Glomerular endothelial cell (primary cell): ENCODE measurements around the gene TPD52L2. TPM values are rescaled to one million over a fixed set of nuclear protein-coding genes. Genes with fewer than 3 reads are reported as not detected.

Experiments
- DNase-seq: peaks from one replicate; pipeline ENCODE4 v3.0.0-alpha.2; 2011; ENCODE audit warnings: low read depth, low spot score; ENCODE audit errors: extremely low read depth
- total RNA-seq: library from RNA; depleted of rRNA; stranded (reverse); fragments of >200 nt; gene quantifications from 2 replicates; pipeline ENCODE4 v1.2.3, GENCODE V29; 2015

The TPD52L2 gene
- total RNA-seq, 1 donor from 2014 or later, result 189 TPM

GRCh38 chr20:63930971-63931553 lies 66.0 kb downstream of the TPD52L2 start:
- DNase-seq, result no peak

- no peak for DNase-seq
Observed at GRCh38 chr20:63931735-63932134, 66.7 kb downstream of the TPD52L2 start.

DNA sequence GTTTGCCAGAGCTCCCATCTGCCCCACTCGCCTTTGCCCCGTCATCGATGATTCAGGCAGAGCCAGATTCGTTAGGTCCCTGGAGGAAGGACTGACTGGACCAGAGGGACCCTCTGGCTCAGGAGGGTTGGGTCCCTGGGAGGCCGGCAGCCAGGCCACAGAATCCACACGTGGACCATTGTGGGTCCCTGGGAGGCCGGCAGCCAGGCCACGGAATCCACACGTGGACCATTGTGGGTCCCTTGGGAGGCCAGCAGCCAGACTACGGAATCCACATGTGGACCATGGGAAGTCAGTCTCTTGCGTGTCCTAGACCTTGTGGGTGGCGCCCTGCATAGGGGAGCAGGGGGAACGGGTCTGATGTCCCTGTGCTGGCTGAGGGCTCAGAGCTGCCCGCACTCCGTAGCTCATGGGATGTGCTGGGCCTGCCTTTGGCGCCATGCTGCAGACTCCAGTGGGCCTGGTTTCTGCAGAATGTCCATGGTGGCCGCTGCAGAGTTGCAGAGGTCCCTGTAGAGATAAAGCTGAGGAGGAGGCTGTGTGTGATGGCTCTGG lies 67.6 kb downstream of the TPD52L2 start:
- DNase-seq, result no peak

GRCh38 chr20:63933646-63934045 lies 68.6 kb downstream of the TPD52L2 start:
- DNase-seq, result no peak

DNA sequence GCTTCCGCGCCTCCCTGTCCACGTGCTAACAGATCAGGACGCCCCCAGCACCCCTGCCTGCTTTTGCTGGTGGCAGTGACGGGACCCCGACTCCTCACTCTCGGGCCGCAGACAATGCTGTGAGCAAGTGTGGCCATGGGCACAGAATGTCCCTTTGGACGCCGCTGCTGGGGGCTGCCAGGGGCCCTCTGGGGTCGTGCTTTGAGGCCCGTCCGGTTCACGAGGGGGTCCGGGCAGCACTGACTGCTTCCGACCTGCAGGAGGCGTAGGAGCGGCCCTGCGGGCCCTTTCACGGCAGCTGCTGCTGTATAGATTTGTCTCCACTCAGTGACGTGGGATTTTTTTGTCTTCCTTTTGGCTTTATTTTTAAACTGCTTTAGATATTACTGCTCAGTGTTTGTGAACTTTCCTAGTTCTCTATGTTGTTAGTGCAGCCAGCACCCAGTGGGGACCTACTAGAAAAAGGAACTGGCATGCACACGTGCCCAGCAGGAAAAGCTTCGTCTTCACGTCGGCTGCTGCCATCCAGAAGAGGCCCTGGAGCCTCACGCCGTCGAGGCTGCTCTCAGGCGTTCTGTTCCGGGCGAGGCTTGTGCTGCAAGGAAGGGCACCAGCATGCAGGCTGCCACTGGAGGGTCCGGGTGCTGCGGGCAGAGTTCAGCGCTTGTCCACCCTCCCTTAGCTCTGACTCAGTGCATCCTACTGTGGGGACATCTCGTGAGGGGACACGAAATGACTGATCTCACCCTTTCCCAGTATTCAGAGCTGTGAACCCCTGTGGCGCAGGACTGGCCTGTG lies 69.4 kb downstream of the TPD52L2 start:
- no peak for DNase-seq

DNA sequence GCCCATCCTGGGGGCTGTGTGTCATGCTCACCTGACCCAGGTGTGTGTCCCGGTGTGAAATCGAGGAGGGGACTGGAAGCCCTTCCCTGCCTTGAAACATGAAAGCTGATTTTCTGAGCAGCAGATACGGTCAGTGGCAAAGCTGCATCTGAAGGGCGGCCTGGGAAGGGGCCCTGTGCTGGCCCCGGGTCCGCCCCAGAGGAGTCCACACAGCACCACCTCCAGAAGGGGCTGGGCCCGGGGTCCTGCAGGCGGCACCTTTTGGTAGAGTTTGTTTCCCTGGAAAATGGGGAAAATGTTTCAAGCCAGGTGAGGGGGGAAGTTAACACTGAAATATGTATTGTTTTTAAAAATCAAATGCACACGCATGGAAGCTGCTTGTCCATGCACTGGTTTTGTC lies 70.4 kb downstream of the TPD52L2 start:
- no peak for DNase-seq

GRCh38 chr20:63937596-63937995 lies 72.5 kb downstream of the TPD52L2 start:
- no peak for DNase-seq

- DNase-seq, result no peak
Observed at GRCh38 chr20:63939061-63939935, 74.2 kb downstream of the TPD52L2 start.

DNA sequence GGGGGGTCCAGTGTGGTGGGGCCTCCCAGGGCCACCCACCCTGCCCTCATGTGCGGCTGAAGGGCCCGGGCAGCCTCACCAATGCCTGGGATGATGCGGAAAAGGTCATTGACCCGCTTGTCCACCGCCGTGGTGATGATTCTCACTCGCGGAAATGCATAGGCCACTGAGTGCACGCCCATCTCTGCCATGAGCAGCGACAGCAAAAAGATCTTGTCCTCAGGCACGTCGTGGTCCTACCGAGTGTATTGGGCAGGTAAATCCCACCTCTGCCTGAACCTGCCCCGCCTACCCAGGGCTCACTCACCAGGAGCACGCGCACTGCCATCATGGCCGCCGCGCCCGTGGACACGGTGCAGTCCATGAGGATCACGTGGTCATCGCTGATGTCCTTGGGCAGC lies 75.0 kb downstream of the TPD52L2 start:
- no peak for DNase-seq

DNA sequence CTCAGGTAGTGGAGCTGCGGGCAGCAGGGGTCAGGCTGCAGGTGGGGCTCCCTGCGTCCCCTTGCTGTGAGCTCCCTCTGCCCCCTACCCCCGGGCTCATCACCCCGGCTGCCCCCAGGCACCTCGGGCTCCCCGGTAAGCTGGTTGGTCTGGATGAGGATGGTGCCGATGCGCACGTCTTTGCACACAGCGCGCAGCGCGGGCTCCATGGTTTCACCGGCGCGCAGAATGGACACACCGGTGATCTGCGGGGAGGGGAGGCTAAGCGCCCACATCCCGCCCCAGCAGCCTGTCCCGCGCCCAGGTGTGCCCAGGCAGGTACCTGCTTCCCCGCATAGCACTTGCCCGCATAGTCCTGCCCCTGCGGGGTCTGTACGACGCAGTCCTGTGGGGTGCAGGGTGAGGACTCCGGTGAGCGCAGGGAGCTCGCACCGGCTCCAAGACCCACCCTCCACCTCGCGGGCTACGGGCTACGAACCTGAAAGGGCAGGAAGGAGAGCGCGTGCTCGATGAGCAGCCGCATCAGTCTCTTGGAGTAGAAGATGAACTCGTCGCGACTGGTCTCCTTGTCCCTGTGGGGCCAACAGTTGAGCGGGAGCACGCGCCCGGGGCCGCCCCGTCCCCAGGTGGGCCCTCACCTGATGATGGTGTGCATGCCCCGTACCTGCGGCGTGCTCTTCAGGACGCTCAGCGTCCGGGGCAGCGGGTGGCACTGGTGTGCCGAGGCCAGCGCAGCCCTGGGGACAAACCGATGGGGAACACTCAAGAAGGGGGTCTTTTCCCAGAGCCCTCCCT lies 75.6 kb downstream of the TPD52L2 start:
- DNase-seq, result no peak

Other genes starting within 250 kb of the TPD52L2 start
- gene GMEB2, start 238.2 kb upstream of the TPD52L2 start, total RNA-seq, result 8.5 and 12.0 TPM in 2 replicates
- gene STMN3, start 211.8 kb upstream of the TPD52L2 start, total RNA-seq, result 7.9 and 17.5 TPM in 2 replicates
- gene RTEL1, start 207.0 kb upstream of the TPD52L2 start, total RNA-seq, result 9.2 and 20.1 TPM in 2 replicates
- 96.8 and 186 TPM in 2 replicates for gene TNFRSF6B, start 168.6 kb upstream of the TPD52L2 start, total RNA-seq
- 41.8 and 55.7 TPM in 2 replicates for gene ARFRP1, start 157.3 kb upstream of the TPD52L2 start, total RNA-seq
- gene ZGPAT, start 157.2 kb upstream of the TPD52L2 start, total RNA-seq, result 32.3 and 40.9 TPM in 2 replicates
- gene LIME1, start 128.6 kb upstream of the TPD52L2 start, total RNA-seq, result 10.8 and 13.7 TPM in 2 replicates
- 44.2 and 81.2 TPM in 2 replicates for gene SLC2A4RG, start 125.5 kb upstream of the TPD52L2 start, total RNA-seq
- 6.7 and 11.7 TPM in 2 replicates for gene ZBTB46, start 34.0 kb upstream of the TPD52L2 start, total RNA-seq
- gene ABHD16B, start 3.8 kb upstream of the TPD52L2 start, total RNA-seq, result not detected in 2 replicates
- gene DNAJC5, start 29.9 kb downstream of the TPD52L2 start, total RNA-seq, result 78.2 and 79.4 TPM in 2 replicates
- 28.3 and 45.4 TPM in 2 replicates for gene UCKL1, start 91.1 kb downstream of the TPD52L2 start, total RNA-seq
- gene ZNF512B, start 104.7 kb downstream of the TPD52L2 start, total RNA-seq, result 15.9 and 24.3 TPM in 2 replicates
- gene SAMD10, start 114.4 kb downstream of the TPD52L2 start, total RNA-seq, result 6.2 and 8.3 TPM in 2 replicates
- gene PRPF6, start 115.9 kb downstream of the TPD52L2 start, total RNA-seq, result 63.2 and 64.3 TPM in 2 replicates
- 1.2 and 6.8 TPM in 2 replicates for gene C20orf204, start 170.9 kb downstream of the TPD52L2 start, total RNA-seq
- 31.8 and 102 TPM in 2 replicates for gene SOX18, start 184.4 kb downstream of the TPD52L2 start, total RNA-seq
- gene TCEA2, start 197.9 kb downstream of the TPD52L2 start, total RNA-seq, result 34.5 and 61.0 TPM in 2 replicates
- 32.6 and 40.3 TPM in 2 replicates for gene RGS19, start 214.2 kb downstream of the TPD52L2 start, total RNA-seq
- gene OPRL1, start 214.8 kb downstream of the TPD52L2 start, total RNA-seq, result 2.7 and 4.5 TPM in 2 replicates
- 1.2 TPM in 1 of 2 replicates, not detected in the other for gene LKAAEAR1, start 219.1 kb downstream of the TPD52L2 start, total RNA-seq
- gene NPBWR2, start 242.3 kb downstream of the TPD52L2 start, total RNA-seq, result not detected in 2 replicates